8988T (cell line): ENCODE results near the gene MAPK8IP2.
"Not testable (repeated sequence)": the region's sequence is repeated elsewhere in the genome, so short reads cannot be mapped to it uniquely, and the experiment has no call there.

Source experiments
- DNase-seq: peaks from one replicate; pipeline ENCODE4 v3.0.0; 2011

MAPK8IP2 gene

GRCh38 chr22:50620593-50621355, 20.2 kb downstream of the MAPK8IP2 start:
- peak; percentile 41 for DNase-seq

GRCh38 chr22:50621356-50621880, 20.8 kb downstream of the MAPK8IP2 start:
- no peak for DNase-seq

- no peak for DNase-seq
Measured at GRCh38 chr22:50621948-50622722, 21.5 kb downstream of the MAPK8IP2 start.

GRCh38 chr22:50622723-50623327, 22.2 kb downstream of the MAPK8IP2 start:
- no peak for DNase-seq

GRCh38 chr22:50624347-50625130, 23.9 kb downstream of the MAPK8IP2 start:
- DNase-seq: no peak

- DNase-seq: no peak
Measured at GRCh38 chr22:50625131-50625567, 24.6 kb downstream of the MAPK8IP2 start.

GRCh38 chr22:50625568-50626313, 25.1 kb downstream of the MAPK8IP2 start:
- DNase-seq: no peak

GRCh38 chr22:50626314-50626849, 25.8 kb downstream of the MAPK8IP2 start:
- no peak for DNase-seq

GRCh38 chr22:50626850-50627641, 26.5 kb downstream of the MAPK8IP2 start:
- no peak for DNase-seq

GRCh38 chr22:50627642-50628542, 27.3 kb downstream of the MAPK8IP2 start, which contains the start of gene ARSA:
Gene ARSA (minus strand): TSS chr22:50628152. CDS start chr22:50627779, 373 bp downstream.
- no peak for DNase-seq

GRCh38 chr22:50628543-50629134, 28.0 kb downstream of the MAPK8IP2 start:
- DNase-seq: no peak

- DNase-seq: no peak
Measured at GRCh38 chr22:50630376-50630775, 29.8 kb downstream of the MAPK8IP2 start.

GRCh38 chr22:50633086-50633485, 32.5 kb downstream of the MAPK8IP2 start:
- no peak for DNase-seq

GRCh38 chr22:50633771-50634170, 33.2 kb downstream of the MAPK8IP2 start:
- no peak for DNase-seq

GRCh38 chr22:50635591-50635990, 35.0 kb downstream of the MAPK8IP2 start:
- no peak for DNase-seq

- not testable (repeated sequence) for DNase-seq
Measured at GRCh38 chr22:50640296-50640695, 39.7 kb downstream of the MAPK8IP2 start.

- DNase-seq: no peak
Measured at GRCh38 chr22:50640857-50641647, 40.5 kb downstream of the MAPK8IP2 start.
